KMS-11 (cell line): ENCODE data around the gene SHB.

Source experiments
- H2AFZ ChIP-seq: fragments of 200-600 bp; sonication (generic); 2 replicates; pipeline ENCODE4 v1.6.1; 2016; ENCODE audit warnings: antibody characterized with exemption, mixed run types, low read depth
- H3K27ac ChIP-seq: fragments of 200-600 bp; sonication (generic); 2 replicates; pipeline ENCODE4 v1.6.1; 2016; ENCODE audit warnings: mild to moderate bottlenecking, mixed run types
- H3K27me3 ChIP-seq: fragments of 200-600 bp; sonication (generic); 2 replicates; pipeline ENCODE4 v1.6.1; 2017; ENCODE audit warnings: mild to moderate bottlenecking, low read depth, mixed run types, moderate library complexity; ENCODE audit not compliant: insufficient read depth
- H3K36me3 ChIP-seq: fragments of 200-600 bp; sonication (generic); 2 replicates; pipeline ENCODE4 v1.6.1; 2017; ENCODE audit warnings: mild to moderate bottlenecking, mixed run types; ENCODE audit not compliant: insufficient read depth
- H3K4me1 ChIP-seq: fragments of 200-600 bp; sonication (generic); 2 replicates; pipeline ENCODE4 v1.6.1; 2016; ENCODE audit warnings: mild to moderate bottlenecking, low read depth, mixed run types; ENCODE audit not compliant: poor library complexity, severe bottlenecking
- H3K4me2 ChIP-seq: fragments of 200-600 bp; sonication (generic); 2 replicates; pipeline ENCODE4 v1.7.0; 2016; ENCODE audit warnings: mild to moderate bottlenecking, mixed run types
- H3K4me3 ChIP-seq: fragments of 200-600 bp; sonication (generic); IDR thresholded peaks from 2 replicates; pipeline ENCODE4 v1.6.1; 2017; ENCODE audit warnings: low read depth, low read length, mixed read lengths; ENCODE audit not compliant: insufficient read depth
- H3K79me2 ChIP-seq: fragments of 200-600 bp; sonication (generic); 2 replicates; pipeline ENCODE4 v1.6.1; 2016; ENCODE audit warnings: low read depth, mixed run types; ENCODE audit not compliant: insufficient read depth
- H3K9ac ChIP-seq: fragments of 200-600 bp; sonication (generic); 2 replicates; pipeline ENCODE4 v1.6.1; 2016; ENCODE audit warnings: mild to moderate bottlenecking, mixed run types
- H4K20me1 ChIP-seq: fragments of 200-600 bp; sonication (generic); 2 replicates; pipeline ENCODE4 v1.6.1; 2016; ENCODE audit warnings: mild to moderate bottlenecking, mixed run types; ENCODE audit not compliant: insufficient read depth
- TF ChIP-seq, protein P1 (sequence below): fragments of 200-600 bp; sonication (generic); conservative IDR thresholded peaks from 2 replicates; pipeline ENCODE4 v1.6.1; 2017; ENCODE audit warnings: low read depth, mild to moderate bottlenecking, antibody characterized with exemption, low read length, moderate library complexity, mixed read lengths

Gene SHB

DNA sequence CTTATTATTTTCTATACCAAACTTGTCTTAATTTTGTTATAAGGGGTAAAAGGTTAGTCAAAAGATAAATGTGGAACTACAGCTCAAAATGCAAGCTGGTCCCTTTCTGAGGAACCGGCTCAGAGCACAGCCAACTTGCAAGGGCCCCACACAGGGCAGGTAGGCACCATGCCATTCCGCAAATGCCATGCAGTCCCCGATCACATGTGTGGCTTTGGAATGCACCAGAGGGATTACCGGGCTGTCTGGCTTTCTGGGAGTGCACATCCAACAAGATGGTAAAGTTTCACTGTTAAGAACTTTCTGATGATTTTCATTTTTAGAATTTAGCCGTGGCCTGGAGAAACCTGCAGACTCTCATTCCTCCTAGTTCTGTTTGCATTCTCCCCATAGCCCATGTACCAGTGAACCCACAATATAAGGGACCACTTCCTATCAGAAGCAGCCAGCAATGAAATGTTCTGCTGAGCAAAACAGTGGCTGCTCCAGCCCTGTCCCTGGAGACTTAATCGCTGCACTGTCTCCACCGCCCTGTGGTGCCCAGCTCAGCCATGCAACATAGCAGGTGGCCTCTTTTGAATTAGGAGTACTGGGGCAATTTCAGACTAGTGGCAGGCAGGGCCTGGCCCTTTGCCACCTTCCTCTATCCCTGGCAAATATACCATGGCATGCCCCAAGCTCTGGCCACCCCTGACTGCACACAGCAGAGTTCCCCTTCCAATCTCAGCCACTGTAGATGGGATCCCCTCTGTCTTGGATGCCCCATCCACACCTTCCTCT lies 11.4 kb downstream of the SHB start:
- H3K9ac ChIP-seq = no peak overlapping the region
- TF ChIP-seq, protein P1, sequence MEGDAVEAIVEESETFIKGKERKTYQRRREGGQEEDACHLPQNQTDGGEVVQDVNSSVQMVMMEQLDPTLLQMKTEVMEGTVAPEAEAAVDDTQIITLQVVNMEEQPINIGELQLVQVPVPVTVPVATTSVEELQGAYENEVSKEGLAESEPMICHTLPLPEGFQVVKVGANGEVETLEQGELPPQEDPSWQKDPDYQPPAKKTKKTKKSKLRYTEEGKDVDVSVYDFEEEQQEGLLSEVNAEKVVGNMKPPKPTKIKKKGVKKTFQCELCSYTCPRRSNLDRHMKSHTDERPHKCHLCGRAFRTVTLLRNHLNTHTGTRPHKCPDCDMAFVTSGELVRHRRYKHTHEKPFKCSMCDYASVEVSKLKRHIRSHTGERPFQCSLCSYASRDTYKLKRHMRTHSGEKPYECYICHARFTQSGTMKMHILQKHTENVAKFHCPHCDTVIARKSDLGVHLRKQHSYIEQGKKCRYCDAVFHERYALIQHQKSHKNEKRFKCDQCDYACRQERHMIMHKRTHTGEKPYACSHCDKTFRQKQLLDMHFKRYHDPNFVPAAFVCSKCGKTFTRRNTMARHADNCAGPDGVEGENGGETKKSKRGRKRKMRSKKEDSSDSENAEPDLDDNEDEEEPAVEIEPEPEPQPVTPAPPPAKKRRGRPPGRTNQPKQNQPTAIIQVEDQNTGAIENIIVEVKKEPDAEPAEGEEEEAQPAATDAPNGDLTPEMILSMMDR = no peak
- no peaks in the 10 kb centered on the region for H3K36me3 ChIP-seq
- no peaks in the 10 kb centered on the region for H3K27me3 ChIP-seq
- no peak overlapping the region for H3K27ac ChIP-seq
- peaks cover 28% of the 10 kb centered on the region for H3K4me1 ChIP-seq
- H2AFZ ChIP-seq = no peak overlapping the region
- no peak overlapping the region for H3K4me3 ChIP-seq
- H4K20me1 ChIP-seq = no peaks in the 10 kb centered on the region
- H3K4me2 ChIP-seq = no peak overlapping the region
- no peaks in the 10 kb centered on the region for H3K79me2 ChIP-seq

DNA sequence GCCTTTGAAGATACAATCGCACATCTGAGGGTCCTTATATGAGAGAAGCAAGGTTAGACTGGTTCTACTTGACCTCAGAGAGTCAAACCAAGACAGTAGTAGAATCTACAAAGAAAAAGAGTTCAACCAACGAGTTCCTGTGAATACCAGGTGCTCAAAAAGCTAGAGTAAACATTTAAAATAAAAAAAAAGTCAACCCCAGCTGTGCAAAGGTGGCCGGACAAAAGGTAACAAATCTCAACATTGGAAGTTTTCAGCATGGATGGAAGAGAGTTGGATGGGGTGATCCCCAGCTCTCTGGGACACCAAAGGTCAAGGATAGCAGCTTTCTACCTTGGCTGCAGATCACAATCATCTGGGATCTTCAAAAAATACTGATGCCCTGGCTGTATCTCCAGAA lies 14.4 kb downstream of the SHB start:
- Histone ChIP-seq H2AFZ (no peak overlapping the region), H4K20me1 (no peaks in the 10 kb centered on the region), H3K4me1 (no peaks in the 10 kb centered on the region), H3K4me3 (no peak overlapping the region), H3K79me2 (no peaks in the 10 kb centered on the region), H3K27me3 (no peaks in the 10 kb centered on the region), H3K27ac (no peak overlapping the region), H3K9ac (no peak overlapping the region), H3K36me3 (no peaks in the 10 kb centered on the region), H3K4me2 (no peak overlapping the region)
- TF ChIP-seq, protein P1 = no peak

GRCh38 chr9:38053697-38054461 lies 15.1 kb downstream of the SHB start:
- Histone ChIP-seq H3K4me3 (no peak overlapping the region), H3K9ac (no peak overlapping the region), H3K4me1 (no peaks in the 10 kb centered on the region), H4K20me1 (no peaks in the 10 kb centered on the region), H3K79me2 (no peaks in the 10 kb centered on the region), H3K27me3 (no peaks in the 10 kb centered on the region), H2AFZ (no peak overlapping the region), H3K4me2 (no peak overlapping the region), H3K36me3 (no peaks in the 10 kb centered on the region), H3K27ac (no peak overlapping the region)
- TF ChIP-seq, protein P1 = no peak

GRCh38 chr9:38051780-38052546 lies 17.1 kb downstream of the SHB start:
- no peak overlapping the region for H3K4me3 ChIP-seq
- no peak overlapping the region for H3K9ac ChIP-seq
- TF ChIP-seq, protein P1 = no peak
- no peaks in the 10 kb centered on the region for H3K79me2 ChIP-seq
- no peak overlapping the region for H3K27ac ChIP-seq
- H3K36me3 ChIP-seq = no peaks in the 10 kb centered on the region
- no peaks in the 10 kb centered on the region for H4K20me1 ChIP-seq
- no peak overlapping the region for H2AFZ ChIP-seq
- no peaks in the 10 kb centered on the region for H3K27me3 ChIP-seq
- no peak overlapping the region for H3K4me2 ChIP-seq
- no peaks in the 10 kb centered on the region for H3K4me1 ChIP-seq
